CD4-positive, alpha-beta T cell treated with Interleukin-10 for 1 hour (primary cell): ENCODE results near the gene ROBO1.

Source experiments
- DNase-seq: peaks from one replicate; pipeline ENCODE4 v3.0.0-alpha.2; 2020

Gene ROBO1

GRCh38 chr3:79664455-79664854, 103.3 kb downstream of the ROBO1 start:
- DNase-seq: no peak

- no peak for DNase-seq
Observed at GRCh38 chr3:79661896-79662295, 105.9 kb downstream of the ROBO1 start.

GRCh38 chr3:79657076-79657475, 110.7 kb downstream of the ROBO1 start:
- DNase-seq: no peak

- DNase-seq: no peak
Observed at GRCh38 chr3:79654019-79654418, 113.8 kb downstream of the ROBO1 start.

- no peak for DNase-seq
Observed at GRCh38 chr3:79653266-79653830, 114.5 kb downstream of the ROBO1 start.

GRCh38 chr3:79651536-79652065, 116.2 kb downstream of the ROBO1 start:
- no peak for DNase-seq

GRCh38 chr3:79639855-79640254, 127.9 kb downstream of the ROBO1 start:
- DNase-seq: no peak

GRCh38 chr3:79636372-79636771, 131.4 kb downstream of the ROBO1 start:
- DNase-seq: no peak

- DNase-seq: no peak
Observed at GRCh38 chr3:79632842-79633241, 135.0 kb downstream of the ROBO1 start.

- no peak for DNase-seq
Observed at GRCh38 chr3:79618883-79619282, 148.9 kb downstream of the ROBO1 start.

- no peak for DNase-seq
Observed at GRCh38 chr3:79606414-79606813, 161.4 kb downstream of the ROBO1 start.

GRCh38 chr3:79604681-79605080, 163.1 kb downstream of the ROBO1 start:
- DNase-seq: no peak

- DNase-seq: no peak
Observed at GRCh38 chr3:79602385-79602784, 165.4 kb downstream of the ROBO1 start.

- DNase-seq: no peak
Observed at GRCh38 chr3:79598594-79598993, 169.2 kb downstream of the ROBO1 start.

- DNase-seq: no peak
Observed at GRCh38 chr3:79597709-79598108, 170.1 kb downstream of the ROBO1 start.

GRCh38 chr3:79587150-79587549, 180.6 kb downstream of the ROBO1 start:
- no peak for DNase-seq

- DNase-seq: no peak
Observed at GRCh38 chr3:79586232-79586631, 181.6 kb downstream of the ROBO1 start.

- no peak for DNase-seq
Observed at GRCh38 chr3:79572930-79573329, 194.9 kb downstream of the ROBO1 start.

GRCh38 chr3:79568938-79569337, 198.9 kb downstream of the ROBO1 start:
- no peak for DNase-seq

- DNase-seq: no peak
Observed at GRCh38 chr3:79564192-79564591, 203.6 kb downstream of the ROBO1 start.

GRCh38 chr3:79560698-79561097, 207.1 kb downstream of the ROBO1 start:
- DNase-seq: no peak

GRCh38 chr3:79558943-79559342, 208.9 kb downstream of the ROBO1 start:
- DNase-seq: no peak

GRCh38 chr3:79555655-79556054, 212.1 kb downstream of the ROBO1 start:
- DNase-seq: no peak

- DNase-seq: no peak
Observed at GRCh38 chr3:79551997-79552396, 215.8 kb downstream of the ROBO1 start.

- no peak for DNase-seq
Observed at GRCh38 chr3:79551321-79551892, 216.4 kb downstream of the ROBO1 start.
